Nephron progenitor cell (in vitro differentiated cells): ENCODE measurements around the gene MBOAT2.
A peak's percentile ranks its signal among the peaks of the same experiment; 100 is the strongest.

Experiments used
- DNase-seq: peaks from one replicate; pipeline ENCODE4 v3.0.0; 2021
- H3K27ac Mint-ChIP-seq: 2 replicates; pipeline ENCODE4 v1.8.0; 2021; ENCODE audit warnings: mild to moderate bottlenecking, moderate library complexity, mixed read lengths
- H3K27me3 Mint-ChIP-seq: 2 replicates; pipeline ENCODE4 v1.8.0; 2021; ENCODE audit warnings: mild to moderate bottlenecking, low read depth, mixed read lengths; ENCODE audit not compliant: poor library complexity
- H3K36me3 Mint-ChIP-seq: 2 replicates; pipeline ENCODE4 v1.8.0; 2021; ENCODE audit warnings: low read depth, mixed read lengths
- H3K4me1 Mint-ChIP-seq: 2 replicates; pipeline ENCODE4 v1.8.0; 2021; ENCODE audit warnings: mixed read lengths
- H3K4me3 Mint-ChIP-seq: 2 replicates; pipeline ENCODE4 v1.8.0; 2021; ENCODE audit warnings: mild to moderate bottlenecking, moderate library complexity, mixed read lengths
- H3K9me3 Mint-ChIP-seq: 2 replicates; pipeline ENCODE4 v1.8.0; 2021; ENCODE audit warnings: mild to moderate bottlenecking, moderate library complexity, mixed read lengths
- CTCF ChIP-seq: fragments of 200-600 bp; sonication (generic); IDR thresholded peaks from 2 replicates; pipeline ENCODE4 v1.5.0; 2021; ENCODE audit warnings: antibody characterized with exemption

Gene MBOAT2

GRCh38 chr2:8856176-8856575 is 147.3 kb downstream of the MBOAT2 start:
- H3K4me3 Mint-ChIP-seq: no peak overlapping the region
- TF ChIP-seq CTCF: no peak
- H3K27me3 Mint-ChIP-seq: no peaks in the 10 kb centered on the region
- DNase-seq: no peak
- peaks cover 27% of the 10 kb centered on the region for H3K4me1 Mint-ChIP-seq
- H3K36me3 Mint-ChIP-seq: peaks cover 25% of the 10 kb centered on the region
- no peak overlapping the region for H3K27ac Mint-ChIP-seq
- H3K9me3 Mint-ChIP-seq: no peaks in the 10 kb centered on the region

GRCh38 chr2:8855010-8855409 is 148.5 kb downstream of the MBOAT2 start:
- Mint-ChIP-seq H3K36me3 (peaks cover 25% of the 10 kb centered on the region), H3K4me1 (peaks cover 38% of the 10 kb centered on the region), H3K9me3 (no peaks in the 10 kb centered on the region), H3K4me3 (no peak overlapping the region), H3K27me3 (peaks cover under 1% of the 10 kb centered on the region), H3K27ac (no peak overlapping the region)
- DNase-seq: no peak
- TF ChIP-seq CTCF: no peak

- no peak for TF ChIP-seq CTCF
- H3K4me1 Mint-ChIP-seq: peaks cover 53% of the 10 kb centered on the region
- H3K9me3 Mint-ChIP-seq: no peaks in the 10 kb centered on the region
- no peak for DNase-seq
- no peak overlapping the region for H3K27ac Mint-ChIP-seq
- H3K27me3 Mint-ChIP-seq: peaks cover 5% of the 10 kb centered on the region
- peaks cover 25% of the 10 kb centered on the region for H3K36me3 Mint-ChIP-seq
- H3K4me3 Mint-ChIP-seq: no peak overlapping the region
These were observed 150.1 kb downstream of the MBOAT2 start for GRCh38 chr2:8853426-8853825.

GRCh38 chr2:8851811-8852560 is 151.5 kb downstream of the MBOAT2 start:
- Mint-ChIP-seq H3K4me1 (peaks cover 62% of the 10 kb centered on the region), H3K4me3 (no peak overlapping the region), H3K9me3 (no peaks in the 10 kb centered on the region), H3K27me3 (peaks cover 5% of the 10 kb centered on the region), H3K27ac (no peak overlapping the region), H3K36me3 (peaks cover 12% of the 10 kb centered on the region)
- TF ChIP-seq CTCF: no peak
- DNase-seq: peak; percentile 25

GRCh38 chr2:8850845-8851487 is 152.5 kb downstream of the MBOAT2 start:
- Mint-ChIP-seq H3K27me3 (peaks cover 5% of the 10 kb centered on the region), H3K4me3 (no peak overlapping the region), H3K4me1 (peaks cover 72% of the 10 kb centered on the region), H3K36me3 (peaks cover 10% of the 10 kb centered on the region), H3K27ac (peak overlapping the region; percentile 15), H3K9me3 (no peaks in the 10 kb centered on the region)
- no peak for DNase-seq
- no peak for TF ChIP-seq CTCF
